ENCODE data around the gene REEP6. TPM values are rescaled to one million over a fixed set of nuclear protein-coding genes. Genes with fewer than 3 reads are reported as not detected.

REEP6 gene
- total RNA-seq, 2 donors from 2014 or later, result 5.0 to 6.4 TPM

DNA sequence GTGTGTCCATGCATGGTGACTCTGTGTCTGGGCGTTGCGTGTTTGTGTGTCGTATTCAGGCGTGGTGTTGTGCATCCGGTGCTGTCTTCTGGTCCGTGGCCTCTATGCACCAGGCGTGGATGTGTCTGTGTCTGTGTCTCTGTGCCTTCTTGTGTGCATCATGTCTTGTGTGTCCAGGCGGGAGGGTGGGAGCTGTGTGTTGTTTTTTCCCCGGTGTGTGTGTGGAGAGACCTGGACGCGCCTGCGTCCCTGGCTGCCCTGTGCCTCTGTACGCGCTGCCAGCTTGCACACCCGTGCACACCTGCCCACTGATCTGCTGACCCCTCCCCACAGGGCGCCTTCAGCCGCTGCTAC is 34.0 kb downstream of the REEP6 start:
- H3K27ac ChIP-seq, result no peak overlapping the region
- no peaks in the 10 kb centered on the region for H3K9me3 ChIP-seq
- DNase-seq, result no peak
- H3K4me1 ChIP-seq, result no peaks in the 10 kb centered on the region
- no peak for TF ChIP-seq CTCF (IDR thresholded peaks at IDR 0.05)
- H3K36me3 ChIP-seq, result no peaks in the 10 kb centered on the region
- peaks cover 42% of the 10 kb centered on the region for H3K27me3 ChIP-seq
- no peak overlapping the region for H3K9ac ChIP-seq (ENCODE audit: low read depth in 2 of 2, low read length in 2 of 2)
- intact Hi-C loops (cut with DNase I), result no loop called here
- no peak overlapping the region for H3K4me3 ChIP-seq

DNA sequence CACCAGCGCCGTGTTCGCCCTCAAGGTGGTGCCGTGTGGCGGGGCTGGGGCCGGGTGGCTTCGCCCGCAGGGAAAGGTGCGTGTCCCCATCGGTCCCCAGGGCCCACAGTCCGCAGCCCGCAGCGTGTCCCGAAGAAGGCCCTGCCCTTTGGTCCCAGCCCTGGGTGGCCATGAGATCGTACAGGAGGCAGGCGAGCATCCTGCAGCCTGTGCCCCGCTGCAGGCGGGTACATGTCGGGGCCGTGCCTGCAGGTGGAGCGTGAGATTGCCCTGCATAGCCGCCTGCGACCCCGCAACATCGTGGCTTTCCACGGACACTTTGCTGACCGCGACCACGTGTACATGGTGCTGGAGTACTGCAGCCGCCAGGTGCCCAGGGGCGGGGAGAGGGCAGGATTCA is 34.4 kb downstream of the REEP6 start:
- TF ChIP-seq CTCF (IDR thresholded peaks at IDR 0.05), result no peak
- Histone ChIP-seq H3K9ac (ENCODE audit: low read depth in 2 of 2, low read length in 2 of 2) (no peak overlapping the region), H3K4me1 (no peaks in the 10 kb centered on the region), H3K9me3 (no peaks in the 10 kb centered on the region), H3K4me3 (no peak overlapping the region), H3K36me3 (no peaks in the 10 kb centered on the region), H3K27me3 (peaks cover 42% of the 10 kb centered on the region), H3K27ac (no peak overlapping the region)
- intact Hi-C loops (cut with DNase I), result no loop called here
- DNase-seq, result no peak

DNA sequence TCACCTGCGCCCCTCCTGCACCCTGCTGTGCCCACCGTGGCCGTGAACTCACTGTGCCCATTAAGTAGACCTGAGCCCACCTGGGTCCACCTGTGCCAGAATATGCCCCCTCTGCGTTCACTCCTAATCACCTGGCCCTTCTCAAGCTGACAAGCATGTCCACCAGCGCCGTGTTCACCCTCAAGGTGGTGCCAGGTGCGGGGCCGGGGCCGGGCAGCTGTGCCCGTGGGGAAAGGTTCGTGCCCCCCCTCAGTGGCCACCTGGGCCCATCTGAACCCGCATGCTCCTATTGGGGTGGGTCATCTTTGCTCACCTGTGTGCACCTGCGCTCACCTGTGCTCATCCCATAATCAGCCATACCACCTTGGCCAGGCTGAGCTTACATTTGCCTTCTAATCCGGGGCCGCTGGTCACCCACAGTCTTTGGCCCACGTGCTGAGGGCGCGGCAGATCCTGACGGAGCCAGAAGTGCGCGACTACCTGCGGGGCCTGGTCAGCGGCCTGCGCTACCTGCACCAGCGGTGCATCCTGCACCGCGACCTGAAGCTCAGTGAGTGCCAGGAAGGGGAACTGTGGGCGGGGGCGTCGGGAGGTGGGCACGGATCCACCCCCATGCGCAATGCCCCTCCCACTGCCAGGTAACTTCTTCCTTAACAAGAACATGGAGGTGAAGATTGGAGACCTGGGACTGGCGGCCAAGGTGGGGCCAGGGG is 35.2 kb downstream of the REEP6 start:
- H3K9ac ChIP-seq (ENCODE audit: low read depth in 2 of 2, low read length in 2 of 2), result no peak overlapping the region
- H3K4me1 ChIP-seq, result no peaks in the 10 kb centered on the region
- H3K27me3 ChIP-seq, result peaks cover 42% of the 10 kb centered on the region
- no peaks in the 10 kb centered on the region for H3K36me3 ChIP-seq
- intact Hi-C loops (cut with DNase I), result no loop called here
- TF ChIP-seq CTCF (IDR thresholded peaks at IDR 0.05), result no peak
- H3K27ac ChIP-seq, result no peak overlapping the region
- H3K9me3 ChIP-seq, result no peaks in the 10 kb centered on the region
- H3K4me3 ChIP-seq, result no peak overlapping the region
- no peak for DNase-seq

DNA sequence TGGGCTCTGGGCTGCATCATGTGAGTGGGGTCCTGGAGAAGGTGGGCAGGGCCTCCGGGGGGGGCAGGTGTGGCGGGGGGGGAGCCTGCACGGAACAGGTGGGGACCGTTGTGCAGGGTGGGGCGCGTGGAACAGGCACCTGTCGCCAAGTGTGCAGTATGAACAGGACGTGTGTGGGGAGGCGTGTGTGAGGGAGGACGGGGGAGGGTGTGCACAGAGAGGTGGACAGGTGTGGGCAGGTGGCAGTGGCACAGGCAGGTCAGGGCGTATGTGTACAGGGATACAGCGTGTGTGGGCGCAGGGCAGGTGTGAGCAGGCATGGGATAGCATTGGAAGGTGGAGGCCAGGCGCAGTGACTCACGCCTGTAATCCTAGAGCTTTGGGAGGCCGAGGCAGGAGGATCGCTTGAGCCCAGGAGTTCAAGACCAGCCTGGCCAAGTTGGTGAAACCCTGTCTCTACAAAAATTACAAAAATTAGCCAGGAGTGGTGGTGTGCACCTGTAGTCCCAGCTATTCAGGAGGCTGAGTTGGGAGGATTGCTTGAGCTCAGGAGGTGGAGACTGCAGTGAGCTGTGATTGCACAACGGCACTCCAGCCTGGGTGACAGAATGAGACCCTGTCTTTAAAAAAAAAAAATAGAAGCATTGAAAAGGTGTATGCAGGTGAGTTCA is 36.1 kb downstream of the REEP6 start:
- peaks cover 42% of the 10 kb centered on the region for H3K27me3 ChIP-seq
- intact Hi-C loops (cut with DNase I), result no loop called here
- TF ChIP-seq CTCF (IDR thresholded peaks at IDR 0.05), result no peak
- H3K9ac ChIP-seq (ENCODE audit: low read depth in 2 of 2, low read length in 2 of 2), result no peak overlapping the region
- no peaks in the 10 kb centered on the region for H3K4me1 ChIP-seq
- H3K9me3 ChIP-seq, result no peaks in the 10 kb centered on the region
- no peak for DNase-seq
- no peaks in the 10 kb centered on the region for H3K36me3 ChIP-seq
- H3K27ac ChIP-seq, result no peak overlapping the region
- no peak overlapping the region for H3K4me3 ChIP-seq

DNA sequence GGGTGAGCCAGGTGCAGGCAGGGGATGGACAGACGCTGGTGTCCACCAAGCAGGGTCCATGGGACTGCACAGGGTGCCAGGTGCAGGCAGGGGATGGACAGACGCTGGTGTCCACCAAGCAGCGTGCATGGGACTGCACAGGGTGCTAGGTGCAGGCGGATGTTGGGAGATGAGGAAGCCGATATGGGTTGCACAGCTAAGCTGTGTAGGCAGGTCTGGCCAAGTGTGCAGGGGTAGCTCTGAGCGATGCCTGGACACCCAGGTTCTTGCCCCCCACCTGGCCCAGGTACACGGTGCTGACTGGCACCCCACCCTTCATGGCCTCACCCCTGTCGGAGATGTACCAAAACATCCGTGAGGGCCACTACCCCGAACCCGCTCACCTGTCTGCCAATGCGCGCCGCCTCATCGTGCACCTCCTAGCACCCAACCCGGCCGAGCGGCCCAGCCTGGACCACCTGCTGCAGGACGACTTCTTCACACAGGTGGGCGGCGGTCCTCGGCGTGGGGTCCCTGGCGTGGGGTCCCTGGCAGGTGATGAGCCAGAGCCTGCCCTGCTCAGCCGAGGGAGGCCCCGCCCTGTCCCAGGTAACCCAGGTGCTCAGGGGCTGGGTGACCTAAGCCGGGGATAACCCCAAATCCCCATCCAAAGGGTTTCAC is 36.8 kb downstream of the REEP6 start:
- Histone ChIP-seq H3K27ac (no peak overlapping the region), H3K4me1 (no peaks in the 10 kb centered on the region), H3K4me3 (no peak overlapping the region), H3K9ac (ENCODE audit: low read depth in 2 of 2, low read length in 2 of 2) (no peak overlapping the region), H3K27me3 (peaks cover 38% of the 10 kb centered on the region), H3K9me3 (no peaks in the 10 kb centered on the region), H3K36me3 (no peaks in the 10 kb centered on the region)
- intact Hi-C loops (cut with DNase I), result no loop called here
- TF ChIP-seq CTCF (IDR thresholded peaks at IDR 0.05), result no peak
- no peak for DNase-seq

All from colonic mucosa (tissue), 4 donors.